Liver (tissue), 3 donors: Measurements from ENCODE around the gene KPNA5.

Experiments used
- EGR1 ChIP-seq, 2 donors: IDR thresholded peaks; 2 replicates each; pipeline ENCODE4 v1.6.1; 2016 to 2018; ENCODE audit warnings: antibody characterized with exemption in 2 of 2, low read depth in 2 of 2
- FOXA1 ChIP-seq: IDR thresholded peaks from 2 replicates; pipeline ENCODE4 v1.6.1; 2016; ENCODE audit warnings: antibody characterized with exemption
- GABPA ChIP-seq, 2 donors: IDR thresholded peaks in 1 of 2; conservative IDR thresholded peaks in 1 of 2; 2 replicates each; pipeline ENCODE4 v1.6.1; 2016; ENCODE audit warnings: antibody characterized with exemption in 2 of 2, mild to moderate bottlenecking in 1 of 2, moderate library complexity in 1 of 2
- HNF4A ChIP-seq, 2 donors: conservative IDR thresholded peaks; 2 replicates each; pipeline ENCODE4 v1.6.1; 2016; ENCODE audit warnings: antibody characterized with exemption in 2 of 2, mild to moderate bottlenecking in 2 of 2
- JUND ChIP-seq, 2 donors: IDR thresholded peaks; 2 replicates each; pipeline ENCODE4 v1.6.1; 2016; ENCODE audit warnings: antibody characterized with exemption in 2 of 2
- RAD21 ChIP-seq, 2 donors: IDR thresholded peaks; 2 replicates each; pipeline ENCODE4 v1.6.1; 2016; ENCODE audit warnings: antibody characterized with exemption in 2 of 2, mild to moderate bottlenecking in 2 of 2
- SP1 ChIP-seq: IDR thresholded peaks from 2 replicates; pipeline ENCODE4 v1.6.1; 2018; ENCODE audit warnings: antibody characterized with exemption, mild to moderate bottlenecking
- TAF1 ChIP-seq: conservative IDR thresholded peaks from 2 replicates; pipeline ENCODE4 v1.6.1; 2016; ENCODE audit warnings: antibody characterized with exemption, mild to moderate bottlenecking
- YY1 ChIP-seq: IDR thresholded peaks from 2 replicates; pipeline ENCODE4 v1.6.1; 2016; ENCODE audit warnings: antibody characterized with exemption, mild to moderate bottlenecking
- TF ChIP-seq, protein P1 (sequence below): IDR thresholded peaks from 2 replicates; pipeline ENCODE4 v1.6.1; 2016; ENCODE audit warnings: antibody characterized with exemption, mild to moderate bottlenecking
- TF ChIP-seq, protein P2 (sequence below): fragments of 150-350 bp; IDR thresholded peaks from 2 replicates; pipeline ENCODE4 v1.5.1; 2017; ENCODE audit warnings: improper control_type of control experiment, low read depth, low read length; ENCODE audit not compliant: missing input control
- TF ChIP-seq, protein P3 (sequence below): IDR thresholded peaks from 2 replicates; pipeline ENCODE4 v1.6.1; 2016; ENCODE audit warnings: antibody characterized with exemption
- donor health status: healthy.
- donor health status: healthy.

GRCh38 chr6:116705917-116706316 lies 24.9 kb downstream of the KPNA5 start:
- TF ChIP-seq, protein P1, sequence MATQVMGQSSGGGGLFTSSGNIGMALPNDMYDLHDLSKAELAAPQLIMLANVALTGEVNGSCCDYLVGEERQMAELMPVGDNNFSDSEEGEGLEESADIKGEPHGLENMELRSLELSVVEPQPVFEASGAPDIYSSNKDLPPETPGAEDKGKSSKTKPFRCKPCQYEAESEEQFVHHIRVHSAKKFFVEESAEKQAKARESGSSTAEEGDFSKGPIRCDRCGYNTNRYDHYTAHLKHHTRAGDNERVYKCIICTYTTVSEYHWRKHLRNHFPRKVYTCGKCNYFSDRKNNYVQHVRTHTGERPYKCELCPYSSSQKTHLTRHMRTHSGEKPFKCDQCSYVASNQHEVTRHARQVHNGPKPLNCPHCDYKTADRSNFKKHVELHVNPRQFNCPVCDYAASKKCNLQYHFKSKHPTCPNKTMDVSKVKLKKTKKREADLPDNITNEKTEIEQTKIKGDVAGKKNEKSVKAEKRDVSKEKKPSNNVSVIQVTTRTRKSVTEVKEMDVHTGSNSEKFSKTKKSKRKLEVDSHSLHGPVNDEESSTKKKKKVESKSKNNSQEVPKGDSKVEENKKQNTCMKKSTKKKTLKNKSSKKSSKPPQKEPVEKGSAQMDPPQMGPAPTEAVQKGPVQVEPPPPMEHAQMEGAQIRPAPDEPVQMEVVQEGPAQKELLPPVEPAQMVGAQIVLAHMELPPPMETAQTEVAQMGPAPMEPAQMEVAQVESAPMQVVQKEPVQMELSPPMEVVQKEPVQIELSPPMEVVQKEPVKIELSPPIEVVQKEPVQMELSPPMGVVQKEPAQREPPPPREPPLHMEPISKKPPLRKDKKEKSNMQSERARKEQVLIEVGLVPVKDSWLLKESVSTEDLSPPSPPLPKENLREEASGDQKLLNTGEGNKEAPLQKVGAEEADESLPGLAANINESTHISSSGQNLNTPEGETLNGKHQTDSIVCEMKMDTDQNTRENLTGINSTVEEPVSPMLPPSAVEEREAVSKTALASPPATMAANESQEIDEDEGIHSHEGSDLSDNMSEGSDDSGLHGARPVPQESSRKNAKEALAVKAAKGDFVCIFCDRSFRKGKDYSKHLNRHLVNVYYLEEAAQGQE: no peak
- TF ChIP-seq, protein P2, sequence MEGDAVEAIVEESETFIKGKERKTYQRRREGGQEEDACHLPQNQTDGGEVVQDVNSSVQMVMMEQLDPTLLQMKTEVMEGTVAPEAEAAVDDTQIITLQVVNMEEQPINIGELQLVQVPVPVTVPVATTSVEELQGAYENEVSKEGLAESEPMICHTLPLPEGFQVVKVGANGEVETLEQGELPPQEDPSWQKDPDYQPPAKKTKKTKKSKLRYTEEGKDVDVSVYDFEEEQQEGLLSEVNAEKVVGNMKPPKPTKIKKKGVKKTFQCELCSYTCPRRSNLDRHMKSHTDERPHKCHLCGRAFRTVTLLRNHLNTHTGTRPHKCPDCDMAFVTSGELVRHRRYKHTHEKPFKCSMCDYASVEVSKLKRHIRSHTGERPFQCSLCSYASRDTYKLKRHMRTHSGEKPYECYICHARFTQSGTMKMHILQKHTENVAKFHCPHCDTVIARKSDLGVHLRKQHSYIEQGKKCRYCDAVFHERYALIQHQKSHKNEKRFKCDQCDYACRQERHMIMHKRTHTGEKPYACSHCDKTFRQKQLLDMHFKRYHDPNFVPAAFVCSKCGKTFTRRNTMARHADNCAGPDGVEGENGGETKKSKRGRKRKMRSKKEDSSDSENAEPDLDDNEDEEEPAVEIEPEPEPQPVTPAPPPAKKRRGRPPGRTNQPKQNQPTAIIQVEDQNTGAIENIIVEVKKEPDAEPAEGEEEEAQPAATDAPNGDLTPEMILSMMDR: no peak
- TF ChIP-seq JUND (IDR thresholded peaks at IDR 0.05): no peak
- TF ChIP-seq YY1: no peak
- no peak for TF ChIP-seq FOXA1
- no peak for TF ChIP-seq SP1
- TF ChIP-seq GABPA (IDR thresholded peaks at IDR 0.05 in 1 of 2, conservative IDR thresholded peaks at IDR 0.05 in 1 of 2): no peak
- no peak for TF ChIP-seq EGR1 (IDR thresholded peaks at IDR 0.05; ENCODE audit: low read depth in 2 of 2)
- TF ChIP-seq HNF4A (conservative IDR thresholded peaks at IDR 0.05): no peak
- no peak for TF ChIP-seq RAD21 (IDR thresholded peaks at IDR 0.05)
- TF ChIP-seq, protein P3, sequence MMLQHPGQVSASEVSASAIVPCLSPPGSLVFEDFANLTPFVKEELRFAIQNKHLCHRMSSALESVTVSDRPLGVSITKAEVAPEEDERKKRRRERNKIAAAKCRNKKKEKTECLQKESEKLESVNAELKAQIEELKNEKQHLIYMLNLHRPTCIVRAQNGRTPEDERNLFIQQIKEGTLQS: no peak
- no peak for TF ChIP-seq TAF1
